GOT3 (cell line): Measurements from ENCODE around the gene DLG1.

Experiments used
- DNase-seq: peaks from one replicate; lab custom pipeline; 2025; ENCODE audit warnings: mixed read lengths; lab: John Stamatoyannopoulos, UW

The DLG1 gene

DNA sequence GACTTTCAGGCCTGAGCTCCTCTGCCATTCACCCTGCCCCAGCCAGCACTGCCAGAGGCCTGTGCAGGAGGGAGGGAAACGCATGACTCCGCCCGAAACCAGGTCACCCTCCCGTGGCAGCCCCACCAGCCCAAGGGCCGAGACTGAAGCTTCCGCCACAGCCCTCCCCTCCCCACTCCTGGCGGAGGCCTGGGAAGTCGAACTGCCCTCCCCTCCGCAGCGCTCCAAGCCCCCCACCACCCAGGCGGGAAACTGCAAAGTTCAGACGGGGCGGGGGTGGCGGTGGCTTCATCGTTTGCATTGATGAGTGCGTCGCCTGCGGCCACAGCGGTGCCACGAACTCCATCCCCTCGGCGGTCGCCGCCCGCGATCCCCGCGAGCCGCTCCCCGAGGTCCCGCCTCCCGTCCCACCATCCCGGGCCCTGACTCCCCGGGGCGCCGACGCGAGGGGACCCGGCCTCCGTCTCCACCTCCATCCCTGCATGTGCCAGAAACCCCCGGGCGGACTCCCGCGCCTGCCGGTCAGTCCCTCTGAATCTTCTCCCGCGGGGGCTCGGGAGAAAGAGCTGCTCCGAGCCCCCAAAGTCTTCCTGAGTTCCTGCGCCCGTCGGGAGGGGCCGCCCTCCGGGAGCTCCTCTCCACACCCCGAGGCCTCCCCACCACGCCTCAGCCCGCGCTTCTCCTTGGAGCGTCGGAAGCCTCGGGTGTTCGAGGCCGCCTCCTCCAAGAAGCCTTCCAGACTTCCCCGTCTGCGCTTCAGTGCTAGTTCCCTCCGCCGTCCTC is 269.5 kb downstream of the DLG1 start:
- DNase-seq, result no peak

DNA sequence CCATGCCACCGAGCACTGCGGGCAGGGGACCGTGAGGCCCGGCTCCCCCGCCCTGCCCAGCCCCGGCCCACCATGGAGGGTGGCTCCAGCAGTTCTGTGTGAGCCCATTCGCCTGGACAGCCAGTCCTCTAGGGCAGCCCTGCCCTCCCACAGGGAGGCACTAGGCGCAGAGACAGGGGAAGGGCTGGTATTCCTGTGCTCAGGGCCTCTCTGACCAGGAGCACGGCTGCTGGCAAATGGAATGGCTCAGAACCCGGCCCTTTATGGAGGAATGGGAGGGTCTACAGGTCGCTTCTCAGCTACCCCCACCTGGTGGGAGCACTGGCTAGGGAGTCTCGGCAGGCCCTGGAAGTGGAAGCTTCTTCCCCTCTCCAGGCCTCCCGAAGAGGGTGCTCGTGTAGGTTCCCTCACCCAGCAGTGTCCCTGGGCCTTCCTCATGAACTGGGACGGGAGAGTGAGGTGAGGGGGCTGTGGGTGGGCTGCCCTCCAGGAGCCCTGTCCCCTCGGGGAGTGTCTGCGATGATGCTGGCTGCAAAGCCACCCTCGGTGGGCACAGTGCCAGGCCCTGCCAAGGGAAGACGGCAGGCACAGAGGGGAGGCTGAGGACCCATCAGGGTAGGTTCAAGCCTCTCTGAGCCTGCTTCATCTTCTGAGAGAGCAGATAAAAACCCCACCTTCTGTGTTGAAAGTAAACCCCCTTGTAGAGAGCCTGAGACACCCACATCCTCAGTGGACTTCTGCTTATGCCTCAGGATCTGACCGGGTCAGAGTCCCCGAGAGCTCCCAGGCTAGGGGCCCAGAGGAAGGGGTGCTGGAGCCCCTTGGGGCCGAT is 270.3 kb downstream of the DLG1 start:
- no peak for DNase-seq

DNA sequence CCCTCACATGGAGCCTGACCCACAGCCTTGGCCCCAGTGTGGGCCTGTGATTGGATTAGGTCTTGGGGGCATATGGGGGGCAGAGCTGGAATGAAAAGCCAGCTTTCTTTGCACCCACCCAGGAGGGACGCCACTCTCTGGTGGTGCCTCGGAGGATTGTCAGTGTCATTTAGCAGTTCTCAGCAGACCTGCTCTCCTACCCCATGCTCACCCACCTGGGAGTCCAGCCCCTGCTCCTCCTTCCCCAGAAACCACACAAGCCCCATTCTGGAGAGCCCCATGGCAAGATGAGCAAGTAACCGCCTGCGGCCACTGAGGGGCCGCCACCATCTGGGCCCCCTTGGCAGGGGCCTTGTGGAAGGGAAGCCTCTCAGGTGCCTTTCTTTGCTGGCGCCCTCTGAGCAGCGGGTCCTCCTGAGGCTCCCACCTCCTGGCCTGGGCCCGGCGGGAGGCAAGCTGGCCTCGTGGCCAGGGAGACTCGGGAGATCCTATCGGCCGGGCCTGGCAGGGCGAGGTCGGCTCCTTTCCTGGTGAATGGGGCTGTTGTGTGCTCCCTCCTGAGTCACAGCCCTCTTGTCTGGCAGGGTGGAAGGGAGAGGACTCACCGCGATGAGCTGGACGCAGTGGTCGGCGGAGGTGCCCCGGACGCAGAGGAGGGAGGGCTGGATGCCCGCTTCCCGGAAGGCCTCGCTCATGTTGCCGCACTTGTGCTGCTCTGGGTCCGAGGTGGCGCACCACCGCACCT is 271.1 kb downstream of the DLG1 start:
- DNase-seq, result no peak

DNA sequence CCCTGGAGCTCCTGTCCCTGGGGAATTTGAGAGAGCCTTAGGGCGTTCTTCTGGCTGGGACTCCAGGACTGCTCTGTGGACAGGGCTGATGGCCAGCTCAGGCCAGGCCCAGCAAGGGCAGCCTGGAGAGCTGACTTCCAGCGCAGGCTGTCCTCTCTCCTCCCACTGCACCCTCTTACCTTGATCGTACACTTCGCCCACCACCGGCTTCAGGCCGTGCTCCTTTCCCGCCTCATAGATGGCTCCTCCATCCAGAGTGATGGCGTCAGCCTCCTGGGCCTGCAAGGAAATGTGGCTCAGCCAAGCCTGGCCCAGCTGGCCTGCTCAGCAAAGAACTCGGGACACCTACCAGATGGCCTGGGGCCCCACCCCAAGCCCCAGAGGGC is 271.9 kb downstream of the DLG1 start:
- DNase-seq, result no peak

DNA sequence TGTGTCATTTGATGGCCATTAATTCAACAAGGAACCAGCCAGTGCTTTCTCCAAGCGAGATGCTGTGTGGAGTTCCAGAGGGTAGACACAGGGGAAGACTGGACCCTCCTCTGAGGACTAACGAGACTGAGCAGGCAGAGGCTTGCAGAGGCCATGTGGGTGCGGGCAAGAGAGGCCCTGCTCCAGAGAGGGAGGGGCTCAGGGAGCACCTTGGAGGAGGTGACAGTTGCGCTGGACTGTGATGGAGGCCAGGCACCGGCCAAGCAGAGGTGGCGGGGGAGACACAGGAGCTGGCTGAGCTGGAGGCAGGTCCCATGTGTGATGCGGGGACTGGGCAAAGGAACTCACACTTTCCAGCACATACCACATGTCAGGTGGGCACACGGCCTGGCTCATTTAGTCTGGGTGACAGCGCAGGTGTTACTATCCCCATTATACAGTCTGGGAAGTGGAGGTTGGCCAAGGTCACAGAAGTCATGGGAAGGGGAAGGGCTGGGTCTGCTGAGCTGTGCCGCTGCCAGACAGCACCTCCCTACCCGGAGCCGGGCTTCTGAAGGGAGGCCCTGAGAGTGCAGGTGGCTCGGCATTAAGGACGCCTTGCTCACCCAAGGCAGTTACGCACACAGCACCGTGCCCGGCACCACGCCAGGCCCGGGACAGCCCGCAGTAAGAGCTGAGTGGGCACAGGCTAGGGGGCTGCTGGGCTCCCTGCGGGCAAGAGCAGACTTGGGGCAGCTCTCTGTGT is 272.5 kb downstream of the DLG1 start:
- DNase-seq, result no peak

DNA sequence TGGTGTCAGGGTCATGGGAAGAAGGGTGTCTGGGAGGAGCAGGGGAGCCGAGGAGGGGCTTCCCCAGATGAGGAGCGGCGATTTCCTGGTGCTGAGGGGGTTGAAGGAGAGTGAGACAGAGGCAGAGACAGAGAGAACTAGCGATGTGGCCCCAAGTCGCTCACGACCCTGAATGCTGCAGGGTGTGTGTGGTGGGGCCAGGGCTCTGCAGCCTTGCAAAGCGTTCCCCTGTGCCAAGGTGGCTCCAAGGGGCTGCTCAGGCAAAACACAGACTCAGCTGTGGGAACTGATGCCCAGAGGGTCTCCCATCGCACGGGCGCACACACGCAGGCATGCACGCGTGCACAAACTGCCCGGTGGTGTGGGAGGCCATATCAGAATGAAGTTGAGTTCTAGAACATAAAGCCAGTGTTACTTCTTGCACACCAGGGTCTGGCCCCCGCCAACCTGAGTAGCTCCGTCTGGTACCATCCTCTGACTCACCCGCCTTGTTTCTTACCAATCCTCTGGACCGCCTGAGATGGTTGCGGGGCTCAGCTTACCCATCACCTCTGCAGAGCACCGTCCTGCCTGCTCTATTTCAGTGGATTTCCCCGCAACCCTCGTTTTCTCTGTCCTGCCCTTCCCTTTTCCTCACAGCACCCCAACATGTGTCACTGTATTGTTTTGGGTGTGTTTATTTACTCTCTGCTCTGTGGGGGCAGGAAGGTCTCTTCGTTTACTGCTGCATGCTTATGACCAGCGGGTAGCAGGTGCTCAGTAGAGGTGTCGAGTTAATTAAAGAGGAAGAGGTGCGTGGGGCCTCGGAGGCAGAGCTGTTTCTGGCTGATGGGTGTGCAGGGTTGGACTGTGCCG is 273.3 kb downstream of the DLG1 start:
- DNase-seq, result no peak

DNA sequence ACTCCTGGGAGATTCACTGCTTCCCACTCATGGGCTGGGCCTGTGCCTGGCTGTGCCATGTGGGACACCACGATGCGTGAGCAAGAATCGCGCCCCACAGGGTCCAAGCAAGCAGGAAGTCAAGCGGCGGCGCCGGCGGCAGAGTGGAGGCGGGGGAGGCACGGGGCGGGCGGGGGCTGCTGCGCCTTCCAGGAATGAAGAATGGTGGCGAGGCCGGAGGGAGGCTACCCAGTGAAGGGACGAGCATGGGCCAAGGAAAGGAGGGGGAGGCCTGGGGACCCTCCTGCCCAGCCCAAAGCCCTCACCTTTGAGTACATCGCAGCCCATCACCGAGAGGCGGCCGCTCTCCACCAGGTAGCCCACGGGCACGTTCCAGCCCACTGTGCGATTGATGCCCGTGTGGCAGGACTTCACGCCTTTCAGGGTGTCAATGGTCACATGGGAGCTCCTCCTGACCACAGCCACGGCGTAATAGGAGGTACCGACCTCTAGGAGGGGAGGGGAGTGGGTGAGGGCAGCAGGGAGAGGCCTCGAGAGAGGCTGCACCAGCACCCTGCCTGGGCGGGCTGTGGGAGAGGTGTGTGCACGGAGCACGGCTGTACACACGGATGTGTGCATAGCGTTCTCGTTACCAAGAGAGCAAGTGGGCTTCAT is 274.3 kb downstream of the DLG1 start:
- DNase-seq, result no peak

DNA sequence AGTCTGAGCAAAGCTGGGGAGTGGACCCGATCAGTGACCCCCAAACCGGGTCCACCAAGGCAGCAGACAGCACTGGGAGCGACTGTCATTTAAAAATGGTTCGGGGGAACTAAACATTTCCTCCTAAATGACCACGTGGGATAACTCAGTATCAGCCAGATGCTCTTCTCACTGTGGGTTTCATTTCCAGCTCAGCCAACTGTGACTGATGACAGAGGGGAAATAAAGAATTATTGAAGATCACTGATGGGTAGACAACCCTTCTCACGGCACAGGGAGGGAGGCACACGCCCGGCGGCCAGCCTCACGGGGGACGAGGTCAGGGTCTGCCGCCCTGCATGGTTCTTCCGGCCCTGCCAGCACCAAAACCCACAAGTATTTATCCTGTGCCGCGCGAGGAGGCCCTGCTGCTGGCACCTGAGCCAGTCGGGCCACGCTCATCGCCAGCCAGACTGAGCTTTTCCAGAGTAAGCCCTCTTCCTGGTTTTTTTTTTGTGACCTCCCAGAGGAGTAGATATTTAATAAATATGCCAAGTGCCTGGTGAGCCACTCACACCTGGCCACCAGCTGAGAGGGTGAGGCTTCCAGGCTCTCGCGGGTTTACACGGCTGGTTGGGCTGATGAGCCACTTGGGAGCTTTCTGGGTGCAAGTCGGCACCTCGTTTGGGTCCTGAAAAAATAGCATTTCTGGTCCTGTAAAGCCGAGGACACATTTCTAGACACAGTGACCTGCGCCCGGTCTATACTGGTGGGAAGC is 275.0 kb downstream of the DLG1 start:
- no peak for DNase-seq

DNA sequence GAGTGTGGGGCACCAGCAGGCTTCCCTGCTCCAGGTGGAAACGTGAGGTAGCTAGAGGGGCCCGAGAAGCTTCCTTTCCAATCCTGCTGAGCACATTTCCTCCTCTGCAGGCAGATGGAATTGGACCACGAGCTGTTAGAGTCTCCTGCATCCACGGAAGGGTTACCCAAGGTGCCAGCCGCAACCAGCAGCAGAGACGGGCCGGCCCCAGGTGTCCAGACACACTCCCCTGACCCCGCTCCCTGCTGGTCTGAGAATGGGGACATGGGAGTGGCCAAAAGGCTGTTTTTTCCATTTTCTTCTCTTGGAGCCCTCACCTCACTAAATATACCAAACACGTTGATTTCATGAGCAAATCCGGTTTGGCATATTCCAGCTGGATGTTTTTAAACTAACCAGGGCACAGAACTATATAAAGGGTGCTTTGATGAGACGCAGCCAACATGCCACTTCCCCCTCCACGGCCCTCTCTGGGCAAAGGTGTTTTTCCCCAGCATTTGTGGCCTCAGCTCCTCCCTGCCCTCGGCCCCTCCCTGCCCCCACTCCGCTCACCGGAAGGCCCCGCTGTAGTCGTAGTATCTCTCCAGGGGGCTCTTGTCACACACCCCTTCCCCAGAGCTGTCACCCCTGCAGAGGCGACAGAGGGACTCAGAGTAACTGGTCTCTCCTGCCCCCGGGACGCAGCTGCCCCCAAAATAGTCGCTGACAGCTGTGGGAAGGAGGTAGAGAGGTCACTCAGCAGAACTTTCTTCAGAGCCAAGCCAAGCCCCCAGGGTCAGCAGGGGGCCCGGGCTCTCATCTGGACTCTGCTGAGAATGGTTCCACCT is 275.8 kb downstream of the DLG1 start:
- DNase-seq, result no peak

DNA sequence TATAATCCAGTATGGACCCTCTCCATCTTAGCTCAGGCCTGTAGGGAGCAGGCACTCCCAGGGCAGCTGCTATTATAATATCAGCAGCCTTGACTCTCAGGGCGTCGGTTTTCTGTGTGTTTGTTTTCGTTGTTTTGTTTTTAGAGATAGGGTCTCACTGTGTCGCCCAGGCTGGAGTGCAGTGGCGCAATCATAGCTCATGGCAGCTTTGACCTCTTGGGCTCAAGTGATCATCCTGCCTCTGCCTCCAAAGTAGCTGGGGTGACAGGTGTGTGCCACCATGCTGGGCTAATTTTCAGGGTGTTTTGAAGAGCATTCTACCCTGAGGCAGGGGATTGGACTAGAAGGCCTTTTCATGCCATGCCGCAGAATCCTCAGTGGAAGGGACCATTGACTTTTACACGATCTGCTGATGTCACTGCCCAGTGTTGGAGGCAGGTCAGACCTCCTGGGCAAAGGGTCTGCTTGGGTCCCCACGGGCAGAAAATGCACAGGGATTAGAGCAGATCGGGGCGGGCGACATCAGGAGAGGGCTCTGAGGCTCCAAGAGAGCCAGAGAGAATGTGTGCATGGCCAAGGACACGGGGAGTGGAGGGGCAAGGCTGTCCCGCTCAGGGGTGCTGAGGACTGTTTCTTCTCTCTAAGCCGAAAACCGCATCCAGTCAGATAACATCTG is 276.5 kb downstream of the DLG1 start:
- DNase-seq, result no peak

DNA sequence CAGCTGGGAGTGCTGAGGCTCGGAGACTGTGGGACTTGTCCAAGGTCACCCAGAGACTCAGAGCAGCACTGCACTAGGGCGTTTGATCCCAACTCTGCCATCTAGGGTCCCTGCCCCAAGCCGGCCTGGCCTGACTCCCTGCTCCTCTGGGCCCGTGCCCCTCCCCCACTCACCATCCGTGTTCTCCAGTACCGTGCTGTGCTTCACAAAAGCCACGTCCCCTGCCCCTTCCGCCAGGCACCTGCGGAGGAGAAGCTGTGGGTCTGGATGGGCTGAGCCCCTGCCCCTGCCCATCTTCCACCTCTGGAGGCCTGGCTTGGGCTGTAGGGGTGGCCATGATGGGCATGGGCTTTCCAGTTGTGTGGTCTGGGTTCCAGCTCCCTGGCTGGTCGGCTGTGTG is 277.2 kb downstream of the DLG1 start:
- no peak for DNase-seq

DNA sequence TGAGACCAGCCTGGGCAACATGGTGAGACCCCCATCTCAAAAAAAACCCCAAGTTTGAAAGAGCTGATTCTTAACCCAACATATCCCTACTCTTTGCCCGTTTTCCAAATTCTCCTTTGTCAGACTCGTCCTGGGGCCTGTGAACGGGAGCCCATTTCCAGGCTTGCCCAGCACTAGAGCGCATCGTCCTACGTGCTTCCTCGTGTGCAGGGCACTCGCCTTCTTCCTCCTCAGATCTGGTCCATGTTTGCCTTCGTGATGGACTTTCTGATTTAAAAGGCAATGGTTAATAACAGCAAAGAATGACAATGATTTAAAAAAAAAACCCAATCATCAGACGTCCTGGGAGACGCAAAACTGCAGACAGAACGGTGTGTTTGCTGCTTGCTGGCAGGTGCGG is 278.9 kb downstream of the DLG1 start:
- no peak for DNase-seq

DNA sequence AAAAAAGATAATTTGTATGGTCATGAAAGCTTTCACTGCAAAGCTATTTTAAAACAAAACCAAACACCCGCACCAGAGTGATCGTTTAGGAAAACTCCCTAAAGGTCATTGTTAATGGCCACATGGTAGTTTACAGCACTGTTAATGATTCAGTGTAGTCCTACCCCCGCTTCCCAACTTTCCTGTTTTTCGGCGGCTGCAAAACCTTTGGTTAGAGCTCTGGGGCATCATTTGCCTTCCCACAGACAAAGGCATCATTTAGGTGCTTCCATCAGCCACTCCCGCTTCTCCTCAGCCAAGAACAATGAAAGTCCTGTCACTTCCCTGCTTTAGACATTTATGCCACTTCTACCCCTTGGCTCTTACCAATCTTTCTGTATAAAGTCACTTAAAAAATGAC is 279.4 kb downstream of the DLG1 start:
- DNase-seq, result no peak

DNA sequence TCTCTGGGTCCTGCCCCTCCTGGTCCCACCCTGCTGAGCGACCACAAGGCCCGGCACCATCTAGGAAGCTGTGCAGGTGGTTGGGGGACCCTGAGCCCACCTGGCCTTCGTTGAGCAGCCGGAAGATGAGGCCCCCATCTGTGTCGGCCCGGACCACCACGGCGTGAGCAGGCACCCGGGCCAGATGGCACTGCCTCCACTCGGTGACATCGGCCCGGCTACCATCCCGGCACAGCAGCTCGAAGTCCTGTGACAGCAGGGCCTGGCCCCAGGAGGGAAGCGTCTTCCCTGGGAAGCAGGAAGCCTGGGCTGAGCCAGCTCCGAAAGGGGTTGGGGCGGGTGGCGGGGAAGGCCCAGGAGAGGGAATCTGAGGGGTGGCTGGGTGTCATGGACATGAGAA is 281.4 kb downstream of the DLG1 start:
- no peak for DNase-seq

DNA sequence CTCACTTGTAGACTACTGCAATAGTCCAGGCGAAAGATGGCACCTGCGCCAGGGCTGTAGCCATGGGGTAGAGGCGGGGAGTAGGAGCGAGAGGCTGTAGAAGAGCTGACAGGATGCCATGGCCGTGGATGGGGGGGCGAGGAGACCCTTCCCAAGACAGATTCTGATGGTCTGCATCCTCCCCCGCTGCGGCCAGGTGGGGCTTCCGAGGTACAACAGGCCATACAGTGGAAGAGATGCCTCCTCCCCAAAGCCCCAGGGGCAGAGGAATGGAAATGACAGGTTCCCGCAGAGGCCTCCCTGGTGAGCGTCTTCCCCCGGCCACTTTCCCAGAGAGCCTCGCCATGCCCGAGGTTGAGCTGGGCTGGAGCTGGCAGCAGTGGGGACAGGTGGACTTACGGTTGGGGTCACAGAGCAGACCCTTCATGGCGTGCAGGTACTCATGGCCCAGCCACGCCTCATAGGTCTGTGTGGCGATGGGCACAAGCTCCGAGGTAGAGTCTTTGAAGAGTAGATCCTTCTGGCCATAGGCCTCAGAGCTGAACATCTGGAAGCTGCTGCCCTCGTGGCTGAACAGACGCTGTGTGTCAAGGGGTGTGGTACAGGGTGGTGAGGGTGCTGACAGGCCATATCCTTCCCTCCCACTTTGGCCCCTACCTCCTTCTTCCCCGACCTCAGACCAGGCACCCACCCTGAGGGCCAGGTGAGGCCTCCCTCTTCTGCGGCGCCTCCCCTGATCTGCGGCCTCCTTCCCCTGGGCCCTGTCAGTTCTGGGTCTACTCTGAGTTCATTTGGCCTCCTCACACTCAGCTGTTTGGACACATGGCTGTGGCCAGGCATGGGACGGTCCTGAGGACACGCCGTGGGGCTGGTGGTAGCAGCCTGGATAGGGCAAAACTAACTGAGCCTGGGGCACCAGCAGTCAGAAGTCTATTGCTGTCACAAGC is 282.3 kb downstream of the DLG1 start:
- DNase-seq, result no peak

DNA sequence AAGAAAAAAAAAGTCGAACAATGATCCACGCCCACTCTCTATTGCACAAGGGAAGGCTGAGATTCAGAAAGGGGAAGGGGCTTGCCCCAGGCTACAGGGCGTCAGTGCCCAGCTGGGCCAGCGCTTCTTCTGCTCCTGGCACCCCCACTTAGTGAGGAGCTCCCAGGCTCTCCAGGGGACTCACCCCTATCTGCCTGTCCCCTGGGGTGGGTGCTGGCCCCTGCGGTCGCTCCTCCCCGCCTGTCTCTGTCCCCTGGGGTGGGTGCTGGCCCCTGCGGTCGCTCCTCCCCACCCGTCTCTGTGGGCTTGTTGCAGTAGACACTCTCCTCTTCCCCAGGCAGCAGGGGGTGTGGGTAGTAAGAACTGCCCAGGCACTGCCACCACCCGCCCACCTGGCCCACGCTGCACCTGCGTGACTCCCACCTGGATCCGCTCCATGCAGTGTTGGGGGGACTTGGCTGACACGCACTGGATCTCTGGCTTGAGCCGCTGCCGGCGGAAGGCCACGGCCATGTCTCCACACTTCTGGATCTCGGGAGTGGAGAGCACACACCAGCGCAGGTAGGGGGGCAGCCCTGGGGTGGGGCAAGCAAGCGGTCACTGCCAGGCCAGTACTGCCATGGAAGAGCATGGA is 283.4 kb downstream of the DLG1 start:
- DNase-seq, result no peak

DNA sequence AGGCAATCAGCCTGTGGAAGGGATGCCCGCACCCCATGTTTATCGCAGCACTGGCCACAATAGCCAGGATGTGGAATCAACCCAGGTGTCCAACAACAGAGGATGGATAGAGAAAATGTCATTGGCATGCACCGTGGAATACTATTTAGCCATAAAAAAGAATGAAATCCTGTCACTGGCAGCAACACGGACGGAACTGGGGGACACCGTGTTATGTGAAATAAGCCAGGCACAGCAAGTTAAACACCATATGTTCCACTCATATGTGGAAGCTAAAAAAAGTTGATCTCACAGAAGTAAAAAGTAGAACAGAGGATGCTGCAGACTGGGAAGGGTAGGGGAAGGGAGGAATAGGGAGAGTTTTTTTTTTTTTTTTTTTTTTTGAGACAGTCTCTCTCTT is 284.4 kb downstream of the DLG1 start:
- no peak for DNase-seq
